ENCODE data around the gene DDR2.
A peak's percentile ranks its signal among the peaks of the same experiment; 100 is the strongest.
"Not testable (repeated sequence)": the region's sequence is repeated elsewhere in the genome, so short reads cannot be mapped to it uniquely, and the experiment has no call there.

The DDR2 gene

GRCh38 chr1:162790985-162791357 lies 158.7 kb downstream of the DDR2 start:
- Histone ChIP-seq H3K27ac (peak overlapping the region; percentile 73 to 91), H3K4me3 (peak overlapping the region; percentile 70)
- DNase-seq (ENCODE audit: low spot score), result not testable (repeated sequence)

DNA sequence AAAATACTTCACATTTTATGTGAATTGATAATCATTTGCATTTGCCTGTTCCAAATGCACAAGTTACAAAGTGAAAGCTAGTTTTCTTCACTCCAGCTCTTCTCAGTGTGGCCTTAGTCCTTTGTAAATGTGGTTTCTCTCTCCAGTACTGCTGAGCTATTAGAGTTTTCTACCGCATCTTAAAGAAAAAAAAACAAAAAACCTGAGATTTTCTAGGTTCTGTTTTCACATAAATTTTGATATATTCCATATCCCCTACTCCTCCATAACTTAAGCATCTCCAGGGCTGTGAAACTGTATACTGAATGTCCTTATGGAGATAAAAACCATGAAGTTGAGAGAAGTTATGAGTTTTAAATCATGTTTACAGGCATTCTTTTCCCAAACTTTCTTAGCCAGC lies 162.0 kb downstream of the DDR2 start:
- H3K27ac ChIP-seq; DNase-seq (ENCODE audit: low spot score); H3K4me3 ChIP-seq: not testable (repeated sequence)

- H3K4me3 ChIP-seq; H3K27ac ChIP-seq; DNase-seq (ENCODE audit: low spot score): not testable (repeated sequence)
Observed at GRCh38 chr1:162796617-162797279, 164.5 kb downstream of the DDR2 start.

GRCh38 chr1:162799995-162800830 lies 167.9 kb downstream of the DDR2 start:
- not testable (repeated sequence) for H3K27ac ChIP-seq; H3K4me3 ChIP-seq; DNase-seq (ENCODE audit: low spot score)

- not testable (repeated sequence) for DNase-seq (ENCODE audit: low spot score); H3K27ac ChIP-seq; H3K4me3 ChIP-seq
Observed at GRCh38 chr1:162807503-162807902, 175.2 kb downstream of the DDR2 start.

GRCh38 chr1:162812357-162812756 lies 180.1 kb downstream of the DDR2 start:
- not testable (repeated sequence) for DNase-seq (ENCODE audit: low spot score); H3K4me3 ChIP-seq; H3K27ac ChIP-seq

DNA sequence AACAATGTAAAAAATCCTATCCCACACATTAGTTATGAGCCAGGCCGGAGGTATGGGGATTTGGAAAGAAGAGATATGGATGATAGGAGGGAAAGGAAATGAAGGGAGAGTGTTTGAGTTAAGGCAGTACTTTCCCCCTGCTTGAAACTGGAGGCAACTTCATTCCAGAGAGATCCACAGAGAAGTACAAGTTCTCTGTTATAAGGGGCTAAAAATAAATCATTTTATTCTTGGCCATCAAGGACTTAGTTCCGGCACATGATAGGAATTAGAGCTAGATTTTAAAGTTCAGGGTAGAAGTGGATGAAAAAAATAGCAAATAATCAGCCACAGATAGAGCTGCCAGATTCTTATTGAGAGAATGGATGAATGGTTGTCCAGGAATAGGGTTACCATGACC lies 185.9 kb downstream of the DDR2 start:
- DNase-seq (ENCODE audit: low spot score); H3K4me3 ChIP-seq; H3K27ac ChIP-seq: not testable (repeated sequence)

DNA sequence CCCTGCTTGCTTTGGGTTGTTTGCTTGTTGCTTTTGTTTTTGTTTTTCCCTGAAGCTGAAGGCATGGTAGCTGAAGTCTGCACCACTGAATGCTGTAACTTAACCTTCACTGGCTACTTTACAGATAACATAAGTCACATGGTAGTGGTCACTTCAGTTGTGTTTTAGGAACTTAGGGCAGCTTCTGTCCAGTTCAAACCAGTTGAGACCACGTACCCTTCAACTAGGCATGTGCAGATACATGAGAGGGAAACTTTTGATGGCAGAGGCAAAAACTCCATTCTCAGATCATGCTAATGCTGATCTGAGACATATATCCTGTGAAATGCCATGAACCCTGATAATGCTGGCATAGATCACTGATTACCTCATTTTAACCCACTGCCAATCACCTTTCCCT lies 186.4 kb downstream of the DDR2 start:
- not testable (repeated sequence) for H3K4me3 ChIP-seq; H3K27ac ChIP-seq; DNase-seq (ENCODE audit: low spot score)

- TF ChIP-seq, protein P1, sequence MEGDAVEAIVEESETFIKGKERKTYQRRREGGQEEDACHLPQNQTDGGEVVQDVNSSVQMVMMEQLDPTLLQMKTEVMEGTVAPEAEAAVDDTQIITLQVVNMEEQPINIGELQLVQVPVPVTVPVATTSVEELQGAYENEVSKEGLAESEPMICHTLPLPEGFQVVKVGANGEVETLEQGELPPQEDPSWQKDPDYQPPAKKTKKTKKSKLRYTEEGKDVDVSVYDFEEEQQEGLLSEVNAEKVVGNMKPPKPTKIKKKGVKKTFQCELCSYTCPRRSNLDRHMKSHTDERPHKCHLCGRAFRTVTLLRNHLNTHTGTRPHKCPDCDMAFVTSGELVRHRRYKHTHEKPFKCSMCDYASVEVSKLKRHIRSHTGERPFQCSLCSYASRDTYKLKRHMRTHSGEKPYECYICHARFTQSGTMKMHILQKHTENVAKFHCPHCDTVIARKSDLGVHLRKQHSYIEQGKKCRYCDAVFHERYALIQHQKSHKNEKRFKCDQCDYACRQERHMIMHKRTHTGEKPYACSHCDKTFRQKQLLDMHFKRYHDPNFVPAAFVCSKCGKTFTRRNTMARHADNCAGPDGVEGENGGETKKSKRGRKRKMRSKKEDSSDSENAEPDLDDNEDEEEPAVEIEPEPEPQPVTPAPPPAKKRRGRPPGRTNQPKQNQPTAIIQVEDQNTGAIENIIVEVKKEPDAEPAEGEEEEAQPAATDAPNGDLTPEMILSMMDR (IDR thresholded peaks at IDR 0.05), result no peak
- Histone ChIP-seq H3K4me3 (peak overlapping the region; percentile 79), H3K27ac (no peak overlapping the region)
- peak; percentile 71 for DNase-seq (ENCODE audit: low spot score)
Observed at GRCh38 chr1:162822391-162823200, 190.3 kb downstream of the DDR2 start.

GRCh38 chr1:162823231-162823630 lies 191.0 kb downstream of the DDR2 start:
- H3K27ac ChIP-seq, result no peak overlapping the region
- no peak for DNase-seq (ENCODE audit: low spot score)
- TF ChIP-seq, protein P1 (IDR thresholded peaks at IDR 0.05), result no peak
- H3K4me3 ChIP-seq, result no peak overlapping the region

GRCh38 chr1:162823771-162824525 lies 191.7 kb downstream of the DDR2 start:
- Histone ChIP-seq H3K4me3 (no peak overlapping the region), H3K27ac (no peak overlapping the region)
- DNase-seq (ENCODE audit: low spot score), result no peak
- TF ChIP-seq, protein P1 (IDR thresholded peaks at IDR 0.05), result no peak

Measured in coronary artery (tissue), 2 donors.